ENCODE measurements around the gene TNIP2.
"Not testable (repeated sequence)": the region's sequence is repeated elsewhere in the genome, so short reads cannot be mapped to it uniquely, and the experiment has no call there.

TNIP2 gene

GRCh38 chr4:2783790-2784189 lies 27.7 kb upstream of the TNIP2 start:
- H3K4me3 ChIP-seq (ENCODE audit: low read length) = no peak overlapping the region
- H3K27ac ChIP-seq (ENCODE audit: low read length) = no peak overlapping the region
- no peaks in the 10 kb centered on the region for H3K36me3 ChIP-seq (ENCODE audit: control insufficient read depth, low read depth, low read length)
- H3K4me1 ChIP-seq (ENCODE audit: control insufficient read depth, low read depth, low read length) = peaks cover under 1% of the 10 kb centered on the region
- H3K9ac ChIP-seq (ENCODE audit: low read length) = no peak overlapping the region
- no peaks in the 10 kb centered on the region for H3K27me3 ChIP-seq (ENCODE audit: control insufficient read depth, insufficient read depth, low read length)
- no peaks in the 10 kb centered on the region for H3K9me3 ChIP-seq (ENCODE audit: control insufficient read depth, low read depth, low read length)

GRCh38 chr4:2781911-2782310 lies 25.8 kb upstream of the TNIP2 start:
- Histone ChIP-seq H3K4me3 (ENCODE audit: low read length) (no peak overlapping the region), H3K9me3 (ENCODE audit: control insufficient read depth, low read depth, low read length) (no peaks in the 10 kb centered on the region), H3K36me3 (ENCODE audit: control insufficient read depth, low read depth, low read length) (no peaks in the 10 kb centered on the region), H3K4me1 (ENCODE audit: control insufficient read depth, low read depth, low read length) (peaks cover 18% of the 10 kb centered on the region), H3K27ac (ENCODE audit: low read length) (no peak overlapping the region), H3K9ac (ENCODE audit: low read length) (no peak overlapping the region), H3K27me3 (ENCODE audit: control insufficient read depth, insufficient read depth, low read length) (no peaks in the 10 kb centered on the region)

- not testable (repeated sequence) for H3K36me3 ChIP-seq (ENCODE audit: control insufficient read depth, low read depth, low read length); H3K9me3 ChIP-seq (ENCODE audit: control insufficient read depth, low read depth, low read length); H3K27ac ChIP-seq (ENCODE audit: low read length); H3K9ac ChIP-seq (ENCODE audit: low read length); H3K27me3 ChIP-seq (ENCODE audit: control insufficient read depth, insufficient read depth, low read length); H3K4me3 ChIP-seq (ENCODE audit: low read length)
- peaks cover 18% of the 10 kb centered on the region for H3K4me1 ChIP-seq (ENCODE audit: control insufficient read depth, low read depth, low read length)
Observed at GRCh38 chr4:2780643-2781042, 24.5 kb upstream of the TNIP2 start.

GRCh38 chr4:2771264-2771663 lies 15.1 kb upstream of the TNIP2 start:
- Histone ChIP-seq H3K27me3 (ENCODE audit: control insufficient read depth, insufficient read depth, low read length) (no peaks in the 10 kb centered on the region), H3K4me3 (ENCODE audit: low read length) (no peak overlapping the region), H3K9me3 (ENCODE audit: control insufficient read depth, low read depth, low read length) (no peaks in the 10 kb centered on the region), H3K27ac (ENCODE audit: low read length) (no peak overlapping the region), H3K9ac (ENCODE audit: low read length) (no peak overlapping the region), H3K36me3 (ENCODE audit: control insufficient read depth, low read depth, low read length) (no peaks in the 10 kb centered on the region), H3K4me1 (ENCODE audit: control insufficient read depth, low read depth, low read length) (peaks cover 3% of the 10 kb centered on the region)

- H3K4me1 ChIP-seq (ENCODE audit: control insufficient read depth, low read depth, low read length) = peaks cover 3% of the 10 kb centered on the region
- no peaks in the 10 kb centered on the region for H3K27me3 ChIP-seq (ENCODE audit: control insufficient read depth, insufficient read depth, low read length)
- no peaks in the 10 kb centered on the region for H3K9me3 ChIP-seq (ENCODE audit: control insufficient read depth, low read depth, low read length)
- no peak overlapping the region for H3K9ac ChIP-seq (ENCODE audit: low read length)
- no peaks in the 10 kb centered on the region for H3K36me3 ChIP-seq (ENCODE audit: control insufficient read depth, low read depth, low read length)
- H3K4me3 ChIP-seq (ENCODE audit: low read length) = no peak overlapping the region
- no peak overlapping the region for H3K27ac ChIP-seq (ENCODE audit: low read length)
Observed at GRCh38 chr4:2768921-2769336, 12.8 kb upstream of the TNIP2 start.

GRCh38 chr4:2768124-2768523 lies 12.0 kb upstream of the TNIP2 start:
- H3K4me1 ChIP-seq (ENCODE audit: control insufficient read depth, low read depth, low read length) = peaks cover 3% of the 10 kb centered on the region

GRCh38 chr4:2767705-2768074 lies 11.6 kb upstream of the TNIP2 start:
- Histone ChIP-seq H3K27ac (ENCODE audit: low read length) (no peak overlapping the region), H3K9ac (ENCODE audit: low read length) (no peak overlapping the region), H3K9me3 (ENCODE audit: control insufficient read depth, low read depth, low read length) (no peaks in the 10 kb centered on the region), H3K4me3 (ENCODE audit: low read length) (no peak overlapping the region), H3K36me3 (ENCODE audit: control insufficient read depth, low read depth, low read length) (no peaks in the 10 kb centered on the region), H3K4me1 (ENCODE audit: control insufficient read depth, low read depth, low read length) (peaks cover 3% of the 10 kb centered on the region), H3K27me3 (ENCODE audit: control insufficient read depth, insufficient read depth, low read length) (no peaks in the 10 kb centered on the region)

More at GRCh38 chr4:2768124-2768523, 12.0 kb upstream of the TNIP2 start:
- Histone ChIP-seq H3K9me3 (ENCODE audit: control insufficient read depth, low read depth, low read length) (no peaks in the 10 kb centered on the region), H3K27ac (ENCODE audit: low read length) (no peak overlapping the region), H3K9ac (ENCODE audit: low read length) (no peak overlapping the region), H3K4me3 (ENCODE audit: low read length) (no peak overlapping the region), H3K36me3 (ENCODE audit: control insufficient read depth, low read depth, low read length) (no peaks in the 10 kb centered on the region), H3K27me3 (ENCODE audit: control insufficient read depth, insufficient read depth, low read length) (no peaks in the 10 kb centered on the region)

- no peaks in the 10 kb centered on the region for H3K9me3 ChIP-seq (ENCODE audit: control insufficient read depth, low read depth, low read length)
- H3K4me3 ChIP-seq (ENCODE audit: low read length) = no peak overlapping the region
- no peaks in the 10 kb centered on the region for H3K36me3 ChIP-seq (ENCODE audit: control insufficient read depth, low read depth, low read length)
- H3K9ac ChIP-seq (ENCODE audit: low read length) = no peak overlapping the region
- no peaks in the 10 kb centered on the region for H3K27me3 ChIP-seq (ENCODE audit: control insufficient read depth, insufficient read depth, low read length)
- H3K27ac ChIP-seq (ENCODE audit: low read length) = no peak overlapping the region
- peaks cover 3% of the 10 kb centered on the region for H3K4me1 ChIP-seq (ENCODE audit: control insufficient read depth, low read depth, low read length)
Observed at GRCh38 chr4:2767046-2767704, 11.0 kb upstream of the TNIP2 start.

- H3K27me3 ChIP-seq (ENCODE audit: control insufficient read depth, insufficient read depth, low read length) = no peaks in the 10 kb centered on the region
- H3K36me3 ChIP-seq (ENCODE audit: control insufficient read depth, low read depth, low read length) = no peaks in the 10 kb centered on the region
- no peak overlapping the region for H3K27ac ChIP-seq (ENCODE audit: low read length)
- peaks cover 3% of the 10 kb centered on the region for H3K4me1 ChIP-seq (ENCODE audit: control insufficient read depth, low read depth, low read length)
- no peak overlapping the region for H3K9ac ChIP-seq (ENCODE audit: low read length)
- H3K4me3 ChIP-seq (ENCODE audit: low read length) = no peak overlapping the region
- H3K9me3 ChIP-seq (ENCODE audit: control insufficient read depth, low read depth, low read length) = no peaks in the 10 kb centered on the region
Observed at GRCh38 chr4:2765832-2766526, 9.8 kb upstream of the TNIP2 start.

- no peak overlapping the region for H3K9ac ChIP-seq (ENCODE audit: low read length)
- H3K27me3 ChIP-seq (ENCODE audit: control insufficient read depth, insufficient read depth, low read length) = no peaks in the 10 kb centered on the region
- no peaks in the 10 kb centered on the region for H3K9me3 ChIP-seq (ENCODE audit: control insufficient read depth, low read depth, low read length)
- H3K36me3 ChIP-seq (ENCODE audit: control insufficient read depth, low read depth, low read length) = no peaks in the 10 kb centered on the region
- no peak overlapping the region for H3K27ac ChIP-seq (ENCODE audit: low read length)
- H3K4me1 ChIP-seq (ENCODE audit: control insufficient read depth, low read depth, low read length) = no peaks in the 10 kb centered on the region
- H3K4me3 ChIP-seq (ENCODE audit: low read length) = no peak overlapping the region
Observed at GRCh38 chr4:2763511-2763967, 7.4 kb upstream of the TNIP2 start.

- not testable (repeated sequence) for H3K27ac ChIP-seq (ENCODE audit: low read length); H3K27me3 ChIP-seq (ENCODE audit: control insufficient read depth, insufficient read depth, low read length); H3K9ac ChIP-seq (ENCODE audit: low read length)
Observed at GRCh38 chr4:2762486-2763370, 6.6 kb upstream of the TNIP2 start.

More at GRCh38 chr4:2762486-2763370, 6.6 kb upstream of the TNIP2 start:
- H3K4me3 ChIP-seq (ENCODE audit: low read length); H3K4me1 ChIP-seq (ENCODE audit: control insufficient read depth, low read depth, low read length); H3K9me3 ChIP-seq (ENCODE audit: control insufficient read depth, low read depth, low read length); H3K36me3 ChIP-seq (ENCODE audit: control insufficient read depth, low read depth, low read length): not testable (repeated sequence)
